ENCODE results near the gene SNRNP48. TPM values are rescaled to one million over a fixed set of nuclear protein-coding genes. Genes with fewer than 3 reads are reported as not detected.

The SNRNP48 gene
- total RNA-seq, 1 experiment from 2014 or later: 17.6 TPM

DNA sequence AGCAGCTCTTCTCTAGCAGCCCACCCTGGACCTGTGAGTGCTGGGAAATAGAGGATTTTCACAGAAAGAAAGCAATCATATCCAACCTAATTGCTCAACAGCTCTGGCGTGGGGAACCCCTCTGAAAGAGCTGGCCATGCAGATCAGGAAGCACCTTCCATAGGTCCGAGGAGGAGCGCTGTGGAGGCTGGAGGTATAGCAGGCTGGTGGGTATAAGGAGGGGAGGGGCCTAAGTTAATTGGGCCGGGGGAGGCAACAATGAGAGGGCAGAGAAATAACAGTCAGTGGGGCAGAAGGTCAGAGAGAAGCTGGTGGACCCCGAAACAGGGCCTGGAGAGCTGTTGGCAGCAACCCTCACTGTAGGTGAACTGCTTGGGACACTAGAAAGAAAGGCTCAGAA is 40.8 kb downstream of the SNRNP48 start (continued):
- TF ChIP-seq SP1 (CRISPR knock-in tag; conservative IDR thresholded peaks at IDR 0.05) (no peak), FOXK1 (CRISPR knock-in tag; IDR thresholded peaks at IDR 0.05) (no peak)

- ATAC-seq (no peak), DNase-seq (ENCODE audit: low spot score) (no peak)
- ChIA-PET CTCF (interaction anchor here (1.0 kb wide), 1 partner anchor 10 kb away, joined by 3 read pairs; no protein-coding TSS in a partner anchor), POLR2A (no interaction called here)
- Mint-ChIP-seq H3K4me3 (no peak overlapping the region), H3K4me1 (no peaks in the 10 kb centered on the region), H3K9me3 (peaks cover 3% of the 10 kb centered on the region), H3K36me3 (no peaks in the 10 kb centered on the region), H3K27ac (no peak overlapping the region), H3K27me3 (ENCODE audit: low read depth) (no peaks in the 10 kb centered on the region; the same call in 1 of the 2 replicates)
- TF ChIP-seq SOX15 (CRISPR knock-in tag; IDR thresholded peaks at IDR 0.05): no peak
- TF ChIP-seq SMAD4 (CRISPR knock-in tag; IDR thresholded peaks at IDR 0.05): no peak
- no peak for TF ChIP-seq CBFB (CRISPR knock-in tag; IDR thresholded peaks at IDR 0.05; ENCODE audit: low read depth)
- TF ChIP-seq ESRRA (CRISPR knock-in tag; IDR thresholded peaks at IDR 0.05; ENCODE audit: borderline replicate concordance): no peak
- TF ChIP-seq CTCF (IDR thresholded peaks at IDR 0.05): no peak
- no peak for TF ChIP-seq ATF6 (CRISPR knock-in tag; IDR thresholded peaks at IDR 0.05)
- TF ChIP-seq ZNF425 (CRISPR knock-in tag; conservative IDR thresholded peaks at IDR 0.05): no peak
- TF ChIP-seq ZNF396 (CRISPR knock-in tag; IDR thresholded peaks at IDR 0.05; ENCODE audit: borderline replicate concordance): no peak
- TF ChIP-seq NFATC4 (CRISPR knock-in tag; IDR thresholded peaks at IDR 0.05): no peak
- TF ChIP-seq HMGA2 (CRISPR knock-in tag; IDR thresholded peaks at IDR 0.05): no peak
- TF ChIP-seq, protein P1, sequence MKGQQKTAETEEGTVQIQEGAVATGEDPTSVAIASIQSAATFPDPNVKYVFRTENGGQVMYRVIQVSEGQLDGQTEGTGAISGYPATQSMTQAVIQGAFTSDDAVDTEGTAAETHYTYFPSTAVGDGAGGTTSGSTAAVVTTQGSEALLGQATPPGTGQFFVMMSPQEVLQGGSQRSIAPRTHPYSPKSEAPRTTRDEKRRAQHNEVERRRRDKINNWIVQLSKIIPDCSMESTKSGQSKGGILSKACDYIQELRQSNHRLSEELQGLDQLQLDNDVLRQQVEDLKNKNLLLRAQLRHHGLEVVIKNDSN (CRISPR knock-in tag; IDR thresholded peaks at IDR 0.05): no peak
- TF ChIP-seq, protein P2, sequence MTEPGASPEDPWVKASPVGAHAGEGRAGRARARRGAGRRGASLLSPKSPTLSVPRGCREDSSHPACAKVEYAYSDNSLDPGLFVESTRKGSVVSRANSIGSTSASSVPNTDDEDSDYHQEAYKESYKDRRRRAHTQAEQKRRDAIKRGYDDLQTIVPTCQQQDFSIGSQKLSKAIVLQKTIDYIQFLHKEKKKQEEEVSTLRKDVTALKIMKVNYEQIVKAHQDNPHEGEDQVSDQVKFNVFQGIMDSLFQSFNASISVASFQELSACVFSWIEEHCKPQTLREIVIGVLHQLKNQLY (CRISPR knock-in tag; IDR thresholded peaks at IDR 0.05): no peak
- TF ChIP-seq OVOL2 (CRISPR knock-in tag; IDR thresholded peaks at IDR 0.05; ENCODE audit: borderline replicate concordance): no peak
Observed at GRCh38 chr6:7631466-7631865, 41.5 kb downstream of the SNRNP48 start.

DNA sequence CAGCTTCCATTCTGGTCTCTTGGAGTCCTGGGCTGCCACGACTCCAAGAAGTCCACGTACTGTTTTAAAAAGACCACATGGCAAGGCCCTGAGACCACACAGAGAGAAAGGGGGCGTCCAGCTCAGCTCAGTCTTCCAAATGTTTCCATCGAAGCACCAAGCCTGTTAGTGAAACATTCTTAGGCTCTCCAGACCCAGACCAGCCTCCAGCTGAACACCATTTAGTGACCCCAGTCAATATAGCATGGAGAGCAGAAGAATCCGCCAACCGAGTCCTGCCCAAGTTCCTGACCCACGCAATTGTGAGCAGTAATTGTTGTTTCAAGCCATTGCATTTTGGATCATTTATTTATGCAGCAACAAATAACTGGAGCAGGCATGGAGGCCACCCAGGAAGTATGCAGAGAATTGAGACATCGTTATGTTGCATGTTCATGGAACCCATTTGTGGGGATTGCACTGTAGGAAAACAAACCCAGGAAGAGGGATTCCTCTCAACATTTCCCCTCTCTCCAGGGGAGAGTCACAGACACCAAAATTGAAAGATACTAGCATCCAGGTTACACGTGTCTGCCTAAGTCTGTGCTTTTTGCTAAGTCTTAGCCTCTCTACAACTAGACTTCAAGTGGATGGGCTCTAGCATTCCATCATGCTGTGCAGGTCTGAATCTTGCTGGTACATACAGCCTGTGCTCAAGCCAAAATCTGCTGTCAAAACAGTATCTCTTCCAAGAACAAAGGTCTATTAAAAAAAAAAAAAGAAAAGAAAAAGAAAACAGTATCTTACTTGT is 42.7 kb downstream of the SNRNP48 start:
- DNase-seq (ENCODE audit: low spot score) (no peak), ATAC-seq (no peak)
- POLR2A ChIA-PET: no interaction called here
- CTCF ChIA-PET: interaction anchor here (0.6 kb wide), 1 partner anchor 241 kb away, joined by 3 read pairs; no protein-coding TSS in a partner anchor
- no peak overlapping the region for H3K27ac Mint-ChIP-seq
- no peaks in the 10 kb centered on the region for H3K36me3 Mint-ChIP-seq
- TF ChIP-seq, protein P1 (CRISPR knock-in tag; IDR thresholded peaks at IDR 0.05): no peak
- TF ChIP-seq ZNF138 (CRISPR knock-in tag; conservative IDR thresholded peaks at IDR 0.05): no peak
- TF ChIP-seq NFE2L1 (CRISPR knock-in tag; IDR thresholded peaks at IDR 0.05): no peak
- TF ChIP-seq OVOL2 (CRISPR knock-in tag; IDR thresholded peaks at IDR 0.05; ENCODE audit: borderline replicate concordance): no peak
- H3K27me3 Mint-ChIP-seq (ENCODE audit: low read depth): no peaks in the 10 kb centered on the region; the same call in 1 of the 2 replicates
- no peaks in the 10 kb centered on the region for H3K4me1 Mint-ChIP-seq
- no peak overlapping the region for H3K4me3 Mint-ChIP-seq
- H3K9me3 Mint-ChIP-seq: peaks cover 3% of the 10 kb centered on the region
